A673 (cell line): ENCODE results near the gene NFIB. TPM values are rescaled to one million over a fixed set of nuclear protein-coding genes. Genes with fewer than 3 reads are reported as not detected.

Experiments
- BruUV-seq: library from RNA; stranded (reverse); fragments of 400-500 nt; replicated peaks from 2 replicates; lab custom pipeline; 2021; lab: Mats Ljungman, UMichigan
- CTCF ChIA-PET: fragments of 300-600 bp; sonication (Branson Sonifier 250); formaldehyde crosslinking; loops from one replicate; lab custom pipeline; 2022; ENCODE audit warnings: antibody characterized with exemption; lab: Charles Lee
- POLR2A ChIA-PET: fragments of 300-600 bp; sonication (Branson Sonifier 250); formaldehyde crosslinking; loops from one replicate; lab custom pipeline; 2022; ENCODE audit warnings: antibody characterized with exemption; ENCODE audit not compliant: low non-redundant PET; lab: Charles Lee
- DNase-seq: peaks from one replicate; pipeline ENCODE4 v3.0.0-alpha.2; 2015; ENCODE audit warnings: low spot score
- H3K27ac ChIP-seq: fragments of 200-600 bp; sonication (generic); 2 replicates; pipeline ENCODE4 v1.5.1; 2016; ENCODE audit warnings: mixed run types, low read depth, mild to moderate bottlenecking, mixed read lengths, antibody characterized with exemption, low read length; ENCODE audit not compliant: poor library complexity, severe bottlenecking
- H3K27me3 ChIP-seq: fragments of 200-600 bp; sonication (generic); replicated peaks from 2 replicates; pipeline ENCODE4 v1.6.1; 2017; ENCODE audit warnings: mixed run types, low read depth, mild to moderate bottlenecking, mixed read lengths, antibody characterized with exemption, low read length; ENCODE audit not compliant: insufficient read depth, poor library complexity
- H3K36me3 ChIP-seq: fragments of 200-600 bp; sonication (generic); 2 replicates; pipeline ENCODE4 v1.6.1; 2016; ENCODE audit warnings: mixed run types, mild to moderate bottlenecking, mixed read lengths, antibody characterized with exemption, low read length; ENCODE audit not compliant: insufficient read depth, poor library complexity, severe bottlenecking
- H3K4me1 ChIP-seq: fragments of 200-600 bp; sonication (generic); 2 replicates; pipeline ENCODE4 v1.6.1; 2017; ENCODE audit warnings: mixed run types, mild to moderate bottlenecking, mixed read lengths, antibody characterized with exemption, low read length; ENCODE audit not compliant: insufficient read depth, poor library complexity, severe bottlenecking
- H3K4me3 ChIP-seq: fragments of 200-600 bp; sonication (generic); 2 replicates; pipeline ENCODE4 v1.5.1; 2016; ENCODE audit warnings: low read depth, mixed run types, mild to moderate bottlenecking, mixed read lengths, low read length; ENCODE audit not compliant: poor library complexity, severe bottlenecking
- H3K9me3 ChIP-seq: fragments of 200-600 bp; sonication (generic); 2 replicates; pipeline ENCODE4 v1.6.1; 2016; ENCODE audit warnings: mixed run types, low read depth, mild to moderate bottlenecking, mixed read lengths, antibody characterized with exemption, low read length; ENCODE audit not compliant: poor library complexity, severe bottlenecking
- CTCF ChIP-seq: fragments of 300-800, 200-600 bp; sonication (generic); conservative IDR thresholded peaks from 2 replicates; pipeline ENCODE4 v1.5.1; 2017; ENCODE audit warnings: low read depth, mild to moderate bottlenecking, antibody characterized with exemption, low read length, moderate library complexity, mixed read lengths
- EZH2 ChIP-seq: fragments of 200-600 bp; sonication (generic); IDR thresholded peaks from 2 replicates; pipeline ENCODE4 v1.6.1; 2017; ENCODE audit warnings: borderline replicate concordance, low read depth, mild to moderate bottlenecking, mixed read lengths, antibody characterized with exemption, low read length; ENCODE audit not compliant: poor library complexity, severe bottlenecking
- intact Hi-C: fragments of 100-400 bp; cut with micrococcal nuclease; formaldehyde crosslinking; loops from one replicate; pipeline ENCODE4 v1.10.0; 2022; ENCODE audit not compliant: unreplicated experiment
- total RNA-seq: library from RNA; stranded (reverse); gene quantifications from 2 replicates; pipeline ENCODE4 v1.2.3, GENCODE V29; 2021

The NFIB gene
- total RNA-seq, 1 experiment from 2014 or later: 41.2 TPM

- no peaks in the 10 kb centered on the region for H3K9me3 ChIP-seq
- H3K4me1 ChIP-seq: peaks cover 8% of the 10 kb centered on the region
- no peaks in the 10 kb centered on the region for H3K27me3 ChIP-seq
- TF ChIP-seq CTCF (no peak), EZH2 (no peak)
- ChIA-PET POLR2A (no interaction called here), CTCF (no interaction called here)
- no peak for DNase-seq
- intact Hi-C loops: no loop called here
- H3K27ac ChIP-seq: no peak overlapping the region
- H3K36me3 ChIP-seq: peaks cover 16% of the 10 kb centered on the region
- BruUV-seq: no TSS peak
- no peak overlapping the region for H3K4me3 ChIP-seq
Observed at GRCh38 chr9:14303521-14303920, 10.4 kb downstream of the NFIB start.

GRCh38 chr9:14303100-14303499 lies 10.8 kb downstream of the NFIB start:
- ChIA-PET POLR2A (no interaction called here), CTCF (no interaction called here)
- H3K4me3 ChIP-seq: no peak overlapping the region
- no TSS peak for BruUV-seq
- H3K9me3 ChIP-seq: no peaks in the 10 kb centered on the region
- DNase-seq: no peak
- H3K27me3 ChIP-seq: no peaks in the 10 kb centered on the region
- intact Hi-C loops: no loop called here
- no peak overlapping the region for H3K27ac ChIP-seq
- H3K36me3 ChIP-seq: peaks cover 16% of the 10 kb centered on the region
- H3K4me1 ChIP-seq: peaks cover 8% of the 10 kb centered on the region
- TF ChIP-seq CTCF: no peak
- no peak for TF ChIP-seq EZH2

GRCh38 chr9:14302405-14302804 lies 11.5 kb downstream of the NFIB start:
- TF ChIP-seq CTCF: no peak
- TF ChIP-seq EZH2: no peak
- BruUV-seq: no TSS peak
- H3K4me3 ChIP-seq: no peak overlapping the region
- no peak for DNase-seq
- peaks cover 8% of the 10 kb centered on the region for H3K4me1 ChIP-seq
- no peak overlapping the region for H3K27ac ChIP-seq
- no peaks in the 10 kb centered on the region for H3K9me3 ChIP-seq
- ChIA-PET POLR2A (no interaction called here), CTCF (no interaction called here)
- H3K36me3 ChIP-seq: peaks cover 16% of the 10 kb centered on the region
- H3K27me3 ChIP-seq: no peaks in the 10 kb centered on the region
- intact Hi-C loops: no loop called here
